Mammary epithelial cell (primary cell): ENCODE results near the gene CTDSP1.

Source experiments
- EZH2 ChIP-seq: IDR thresholded peaks from 2 replicates; pipeline ENCODE4 v1.6.1; 2012; ENCODE audit warnings: low read length, inconsistent platforms, borderline replicate concordance
- TF ChIP-seq, protein P1 (sequence below), 2 donors: IDR thresholded peaks in 1 of 2; conservative IDR thresholded peaks in 1 of 2; 2 replicates each; pipeline ENCODE4 v1.5.1; 2011 to 2012; ENCODE audit warnings: inconsistent platforms in 2 of 2, low read length in 2 of 2, mild to moderate bottlenecking in 2 of 2, control low read depth in 1 of 2, low read depth in 1 of 2; ENCODE audit not compliant: insufficient read depth in 1 of 2; ENCODE audit errors: extremely low read depth in 1 of 2

GRCh38 chr2:218370410-218371063 lies 29.1 kb upstream of the CTDSP1 start:
- TF ChIP-seq, protein P1, sequence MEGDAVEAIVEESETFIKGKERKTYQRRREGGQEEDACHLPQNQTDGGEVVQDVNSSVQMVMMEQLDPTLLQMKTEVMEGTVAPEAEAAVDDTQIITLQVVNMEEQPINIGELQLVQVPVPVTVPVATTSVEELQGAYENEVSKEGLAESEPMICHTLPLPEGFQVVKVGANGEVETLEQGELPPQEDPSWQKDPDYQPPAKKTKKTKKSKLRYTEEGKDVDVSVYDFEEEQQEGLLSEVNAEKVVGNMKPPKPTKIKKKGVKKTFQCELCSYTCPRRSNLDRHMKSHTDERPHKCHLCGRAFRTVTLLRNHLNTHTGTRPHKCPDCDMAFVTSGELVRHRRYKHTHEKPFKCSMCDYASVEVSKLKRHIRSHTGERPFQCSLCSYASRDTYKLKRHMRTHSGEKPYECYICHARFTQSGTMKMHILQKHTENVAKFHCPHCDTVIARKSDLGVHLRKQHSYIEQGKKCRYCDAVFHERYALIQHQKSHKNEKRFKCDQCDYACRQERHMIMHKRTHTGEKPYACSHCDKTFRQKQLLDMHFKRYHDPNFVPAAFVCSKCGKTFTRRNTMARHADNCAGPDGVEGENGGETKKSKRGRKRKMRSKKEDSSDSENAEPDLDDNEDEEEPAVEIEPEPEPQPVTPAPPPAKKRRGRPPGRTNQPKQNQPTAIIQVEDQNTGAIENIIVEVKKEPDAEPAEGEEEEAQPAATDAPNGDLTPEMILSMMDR (conservative IDR thresholded peaks at IDR 0.05 in 1 of 2, IDR thresholded peaks at IDR 0.05 in 1 of 2; ENCODE audit: extremely low read depth in 1 of 2, insufficient read depth in 1 of 2, low read depth in 1 of 2, low read length in 2 of 2) = no peak
- no peak for TF ChIP-seq EZH2
